GM18861 (cell line): Measurements from ENCODE around the gene TRMT10C.
"Not testable (repeated sequence)": the region's sequence is repeated elsewhere in the genome, so short reads cannot be mapped to it uniquely, and the experiment has no call there.

Experiments
- ATAC-seq: cut with Tn5 transposase; IDR thresholded peaks from one replicate; pipeline ENCODE4 v1.9.1; 2021; ENCODE audit not compliant: unreplicated experiment

TRMT10C gene

GRCh38 chr3:101561630-101562328, at the start of gene TRMT10C:
Gene TRMT10C (plus strand): TSS chr3:101561868. CDS start chr3:101564782, 2,914 bp downstream.
- peak; percentile 100 for ATAC-seq

- ATAC-seq: peak; percentile 23
These were observed 49.3 kb upstream of the TRMT10C start for GRCh38 chr3:101512396-101512645.

- peak; percentile 41 for ATAC-seq
These were observed 48.8 kb upstream of the TRMT10C start, which contains the start of gene SENP7 for GRCh38 chr3:101512646-101513418. Gene SENP7 (minus strand): TSS chr3:101513212. CDS start chr3:101513130, 82 bp downstream.

GRCh38 chr3:101513419-101513986, 48.2 kb upstream of the TRMT10C start:
- peak; percentile 22 for ATAC-seq

DNA sequence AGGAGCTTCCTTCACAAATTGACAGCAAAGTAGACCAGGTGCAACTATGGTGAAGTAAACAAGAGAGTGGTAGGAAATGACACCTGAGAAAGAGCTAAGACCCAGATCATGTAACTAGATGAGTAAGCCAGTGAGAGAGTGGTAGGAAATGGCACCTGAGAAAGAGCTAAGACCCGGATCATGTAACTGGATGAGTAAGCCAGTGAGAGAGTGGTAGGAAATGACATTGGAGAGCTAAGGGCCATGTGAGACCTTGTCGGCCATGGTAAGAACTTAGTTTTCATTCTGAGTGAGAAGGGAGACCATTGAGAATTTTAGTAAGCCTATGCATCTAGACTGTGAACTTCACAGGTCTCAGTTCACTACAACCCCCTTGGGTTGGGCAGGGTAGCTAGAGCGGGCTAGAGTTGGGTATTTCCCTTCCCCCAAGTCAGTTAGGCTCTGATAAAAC, 43.2 kb upstream of the TRMT10C start:
- peak; percentile 98 for ATAC-seq

GRCh38 chr3:101519685-101520365, 41.8 kb upstream of the TRMT10C start:
- no peak for ATAC-seq

- no peak for ATAC-seq
These were observed 40.4 kb upstream of the TRMT10C start for GRCh38 chr3:101521211-101521701.

GRCh38 chr3:101527441-101527840, 34.2 kb upstream of the TRMT10C start:
- ATAC-seq: no peak

DNA sequence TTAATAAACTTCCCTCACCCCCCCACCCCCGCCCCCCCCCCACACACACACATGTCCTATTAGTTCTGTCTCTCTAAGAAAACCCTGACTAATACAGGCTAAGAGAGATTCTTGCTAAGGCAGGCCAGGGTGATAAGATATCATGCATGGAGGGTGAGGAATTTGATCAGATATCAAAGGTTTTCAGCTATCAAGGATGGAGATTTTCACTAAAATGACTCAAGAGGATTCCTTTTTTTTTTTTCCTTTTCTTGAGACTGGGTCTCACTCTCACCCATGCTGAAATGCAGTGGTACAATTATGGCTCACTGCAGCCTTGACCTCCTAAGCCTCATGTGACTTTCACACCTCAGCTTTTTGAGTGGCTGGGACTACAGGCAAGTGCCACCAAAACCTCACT, 33.8 kb upstream of the TRMT10C start:
- no peak for ATAC-seq

- no peak for ATAC-seq
These were observed 31.6 kb upstream of the TRMT10C start for GRCh38 chr3:101529816-101530685.

DNA sequence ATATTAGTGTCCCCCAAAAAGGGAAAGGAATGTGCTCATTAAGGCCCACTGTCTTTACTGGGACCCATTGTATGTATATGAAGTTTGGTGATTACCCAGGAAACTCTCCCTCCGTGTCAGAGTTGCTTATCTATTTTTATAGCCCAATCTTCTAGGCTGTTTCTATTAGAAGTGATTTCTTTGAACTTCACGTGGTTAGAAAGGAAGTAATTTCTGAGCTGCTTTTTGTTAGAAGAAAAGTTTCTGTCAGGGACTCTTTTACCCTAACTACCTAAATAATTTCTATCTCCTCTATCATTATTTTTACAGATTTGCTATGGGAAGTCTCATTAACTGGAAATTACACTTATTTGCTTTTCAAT, 31.0 kb upstream of the TRMT10C start:
- no peak for ATAC-seq

DNA sequence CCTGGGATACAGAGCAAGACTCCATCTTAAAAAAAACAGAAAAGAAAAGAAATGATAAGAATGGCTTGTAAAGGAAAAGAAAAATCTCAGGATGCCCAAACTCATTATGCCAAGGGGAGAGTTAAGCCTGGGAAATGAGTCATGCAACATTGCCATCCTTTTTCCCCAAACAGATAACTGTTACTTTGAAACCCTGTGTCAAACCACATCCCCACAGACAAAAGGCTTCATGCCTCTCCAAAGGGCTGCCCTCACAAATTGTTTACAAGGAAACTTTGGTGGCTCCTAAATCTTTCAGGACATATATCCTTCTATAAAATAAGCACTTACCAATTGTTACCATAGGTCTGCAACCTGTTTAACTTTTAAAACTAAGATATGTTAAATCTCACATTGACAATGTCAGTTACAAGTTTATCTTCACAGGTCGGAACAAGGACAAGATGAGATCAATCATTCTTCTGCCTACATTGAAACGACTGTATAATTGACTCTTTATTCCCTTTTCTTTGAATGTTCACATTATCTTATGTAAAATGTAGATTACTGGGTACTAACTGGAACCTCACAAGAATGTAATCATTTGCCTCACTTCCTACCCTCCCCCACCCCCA, 30.1 kb upstream of the TRMT10C start:
- ATAC-seq: no peak

- no peak for ATAC-seq
These were observed 28.7 kb upstream of the TRMT10C start for GRCh38 chr3:101532783-101533602.

GRCh38 chr3:101533603-101533968, 28.1 kb upstream of the TRMT10C start:
- ATAC-seq: no peak

DNA sequence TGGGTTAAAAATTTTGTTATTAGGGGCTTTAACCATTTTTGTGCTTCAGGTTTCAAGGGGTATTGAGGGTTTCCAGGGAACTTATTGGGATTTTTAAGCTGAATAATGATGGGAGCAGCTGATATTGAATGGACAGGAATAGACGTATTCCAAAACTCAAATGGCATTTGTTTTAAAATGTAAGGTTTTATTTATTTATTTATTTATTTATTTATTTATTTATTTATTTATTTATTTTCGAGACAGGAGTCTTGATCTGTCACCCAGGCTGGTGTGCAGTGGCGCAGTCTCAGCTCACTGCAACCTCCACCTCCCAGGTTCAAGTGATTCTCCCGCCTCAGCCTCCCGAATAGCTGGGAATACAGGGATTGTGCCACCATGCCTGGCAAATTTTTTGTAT, 26.4 kb upstream of the TRMT10C start:
- ATAC-seq: no peak

DNA sequence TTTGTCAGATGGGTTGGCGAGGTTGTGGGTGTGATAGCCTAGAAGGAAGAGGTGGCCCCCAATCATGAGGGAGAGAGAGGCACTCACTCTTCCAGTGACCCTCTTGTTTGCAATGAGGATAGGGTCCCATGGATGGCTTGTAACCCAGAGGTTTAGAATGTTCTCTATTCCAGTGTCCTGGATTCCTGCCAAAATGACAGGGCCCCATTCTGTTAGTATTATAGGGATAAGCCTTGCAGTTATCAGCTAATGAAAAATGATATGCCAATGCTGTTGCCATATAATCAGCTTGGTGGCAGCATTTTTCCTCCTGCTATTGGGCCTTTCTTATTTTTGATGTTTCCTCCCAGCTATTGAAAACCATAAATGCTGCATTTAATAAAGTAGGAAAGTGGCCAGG, 25.4 kb upstream of the TRMT10C start:
- no peak for ATAC-seq

GRCh38 chr3:101536955-101537354, 24.7 kb upstream of the TRMT10C start:
- not testable (repeated sequence) for ATAC-seq

DNA sequence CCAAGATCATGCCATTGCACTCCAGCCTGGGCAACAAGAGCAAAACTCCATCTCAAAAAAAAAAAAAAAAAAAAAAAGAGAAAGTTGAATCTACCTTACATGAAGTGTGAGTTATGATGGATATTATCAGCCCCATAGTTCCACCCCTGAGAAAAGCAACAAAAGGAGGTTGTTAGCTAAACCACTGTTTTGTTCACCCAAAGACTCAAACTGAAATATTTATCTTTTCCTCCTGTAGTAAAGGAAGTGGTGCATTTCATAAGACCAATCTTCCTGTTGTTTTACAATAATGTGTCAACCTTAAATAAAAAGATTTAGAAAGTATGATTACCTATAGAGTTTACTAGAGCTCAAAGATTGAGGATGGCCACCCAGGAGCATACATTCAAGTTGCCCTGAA, 18.7 kb upstream of the TRMT10C start:
- no peak for ATAC-seq

- no peak for ATAC-seq
These were observed 17.4 kb upstream of the TRMT10C start for GRCh38 chr3:101544161-101544850.
